Measurements from ENCODE around the gene UNC5C. TPM values are rescaled to one million over a fixed set of nuclear protein-coding genes. Genes with fewer than 3 reads are reported as not detected.

UNC5C gene
- total and polyA plus RNA-seq, 2 experiments from 2014 or later, result 3.5 to 16.0 TPM

- no peak overlapping the region for H3K27ac ChIP-seq
- no peaks in the 10 kb centered on the region for H3K9me2 ChIP-seq (replicated peaks; ENCODE audit: insufficient read depth)
- H3K27me3 ChIP-seq, result no peaks in the 10 kb centered on the region
- H4K20me1 ChIP-seq (ENCODE audit: insufficient read depth, poor library complexity, severe bottlenecking), result no peaks in the 10 kb centered on the region
- H3K79me2 ChIP-seq, result no peaks in the 10 kb centered on the region
- no peaks in the 10 kb centered on the region for H3K9me3 ChIP-seq (ENCODE audit: low read depth)
- no peak overlapping the region for H2AFZ ChIP-seq
- TF ChIP-seq EZH2phosphoT487 (IDR thresholded peaks at IDR 0.05; ENCODE audit: low read depth, severe bottlenecking, unreplicated experiment) (no peak), EZH2 (IDR thresholded peaks at IDR 0.05; ENCODE audit: borderline replicate concordance) (no peak)
- TF ChIP-seq, protein P1, sequence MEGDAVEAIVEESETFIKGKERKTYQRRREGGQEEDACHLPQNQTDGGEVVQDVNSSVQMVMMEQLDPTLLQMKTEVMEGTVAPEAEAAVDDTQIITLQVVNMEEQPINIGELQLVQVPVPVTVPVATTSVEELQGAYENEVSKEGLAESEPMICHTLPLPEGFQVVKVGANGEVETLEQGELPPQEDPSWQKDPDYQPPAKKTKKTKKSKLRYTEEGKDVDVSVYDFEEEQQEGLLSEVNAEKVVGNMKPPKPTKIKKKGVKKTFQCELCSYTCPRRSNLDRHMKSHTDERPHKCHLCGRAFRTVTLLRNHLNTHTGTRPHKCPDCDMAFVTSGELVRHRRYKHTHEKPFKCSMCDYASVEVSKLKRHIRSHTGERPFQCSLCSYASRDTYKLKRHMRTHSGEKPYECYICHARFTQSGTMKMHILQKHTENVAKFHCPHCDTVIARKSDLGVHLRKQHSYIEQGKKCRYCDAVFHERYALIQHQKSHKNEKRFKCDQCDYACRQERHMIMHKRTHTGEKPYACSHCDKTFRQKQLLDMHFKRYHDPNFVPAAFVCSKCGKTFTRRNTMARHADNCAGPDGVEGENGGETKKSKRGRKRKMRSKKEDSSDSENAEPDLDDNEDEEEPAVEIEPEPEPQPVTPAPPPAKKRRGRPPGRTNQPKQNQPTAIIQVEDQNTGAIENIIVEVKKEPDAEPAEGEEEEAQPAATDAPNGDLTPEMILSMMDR (IDR thresholded peaks at IDR 0.05; ENCODE audit: poor library complexity), result no peak
- H3K36me3 ChIP-seq (replicated peaks; ENCODE audit: insufficient read depth, low read depth), result no peaks in the 10 kb centered on the region
- H3K4me2 ChIP-seq, result no peak overlapping the region
- H3K4me1 ChIP-seq (ENCODE audit: insufficient read depth), result no peaks in the 10 kb centered on the region
- DNase-seq (ENCODE audit: low spot score), result peak; percentile 29
- H3K4me3 ChIP-seq, result no peak overlapping the region
These were observed 317.1 kb downstream of the UNC5C start for GRCh38 chr4:95231681-95232080.

DNA sequence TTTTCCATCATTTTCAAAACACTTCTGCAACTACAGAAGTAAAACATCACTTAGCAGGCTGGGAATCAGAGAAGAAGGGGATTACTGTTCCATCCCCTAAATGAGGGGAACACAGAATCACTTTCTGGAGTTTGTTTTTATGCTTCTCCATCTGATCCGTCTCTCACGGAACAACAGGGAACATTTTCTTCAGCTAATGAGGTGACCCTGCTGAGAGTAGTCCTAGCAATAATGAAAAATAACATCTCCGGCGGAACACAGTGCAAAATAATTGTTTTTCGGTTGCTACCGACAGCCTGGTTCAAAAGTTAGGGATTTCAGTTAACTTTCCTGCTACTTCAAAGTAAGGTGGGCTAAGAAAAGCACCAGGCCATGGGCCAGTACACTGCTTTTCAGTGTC is 322.9 kb downstream of the UNC5C start:
- Histone ChIP-seq H4K20me1 (ENCODE audit: insufficient read depth, poor library complexity, severe bottlenecking) (no peaks in the 10 kb centered on the region), H3K9me2 (replicated peaks; ENCODE audit: insufficient read depth) (no peaks in the 10 kb centered on the region), H3K36me3 (replicated peaks; ENCODE audit: insufficient read depth, low read depth) (no peaks in the 10 kb centered on the region), H3K27ac (peak overlapping the region; percentile 31), H3K27me3 (no peaks in the 10 kb centered on the region), H2AFZ (no peak overlapping the region), H3K4me1 (ENCODE audit: insufficient read depth) (no peaks in the 10 kb centered on the region), H3K4me2 (no peak overlapping the region), H3K4me3 (no peak overlapping the region), H3K9me3 (ENCODE audit: low read depth) (no peaks in the 10 kb centered on the region), H3K79me2 (no peaks in the 10 kb centered on the region)
- no peak for DNase-seq (ENCODE audit: low spot score)
- WGBS (ENCODE audit: low lambda C conversion rate, missing lambda C conversion rate), result 78% methylated on average over 6 of the region's 6 CpGs
- TF ChIP-seq EZH2phosphoT487 (IDR thresholded peaks at IDR 0.05; ENCODE audit: low read depth, severe bottlenecking, unreplicated experiment) (no peak), EZH2 (IDR thresholded peaks at IDR 0.05; ENCODE audit: borderline replicate concordance) (no peak)
- TF ChIP-seq, protein P1 (IDR thresholded peaks at IDR 0.05; ENCODE audit: poor library complexity), result no peak

DNA sequence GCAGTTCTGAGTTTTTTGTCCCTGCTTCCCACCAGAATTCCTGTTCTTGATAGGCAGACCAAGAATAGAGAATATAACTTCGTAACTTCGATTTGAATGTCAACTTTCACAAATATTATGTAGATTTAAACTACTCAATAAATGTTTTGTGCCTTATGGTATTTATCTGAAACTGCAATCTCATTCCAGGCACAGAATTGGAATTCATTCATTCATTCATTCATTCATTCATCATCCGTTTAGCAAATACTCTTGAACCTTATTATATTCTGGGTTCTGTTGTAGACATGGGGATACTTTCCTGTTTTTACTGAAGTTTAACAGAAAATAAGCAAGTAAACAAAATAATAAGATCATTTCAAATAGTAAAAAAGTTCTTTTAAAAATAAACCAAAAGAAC is 324.4 kb downstream of the UNC5C start:
- Histone ChIP-seq H3K9me2 (replicated peaks; ENCODE audit: insufficient read depth) (no peaks in the 10 kb centered on the region), H4K20me1 (ENCODE audit: insufficient read depth, poor library complexity, severe bottlenecking) (no peaks in the 10 kb centered on the region), H3K4me1 (ENCODE audit: insufficient read depth) (no peaks in the 10 kb centered on the region), H2AFZ (no peak overlapping the region), H3K9me3 (ENCODE audit: low read depth) (no peaks in the 10 kb centered on the region), H3K27me3 (peaks cover 1% of the 10 kb centered on the region), H3K27ac (no peak overlapping the region), H3K4me2 (no peak overlapping the region), H3K4me3 (no peak overlapping the region), H3K36me3 (replicated peaks; ENCODE audit: insufficient read depth, low read depth) (no peaks in the 10 kb centered on the region), H3K79me2 (no peaks in the 10 kb centered on the region)
- no peak for DNase-seq (ENCODE audit: low spot score)
- 92% methylated on average over 3 of the region's 3 CpGs for WGBS (ENCODE audit: low lambda C conversion rate, missing lambda C conversion rate)
- TF ChIP-seq EZH2phosphoT487 (IDR thresholded peaks at IDR 0.05; ENCODE audit: low read depth, severe bottlenecking, unreplicated experiment) (no peak), EZH2 (IDR thresholded peaks at IDR 0.05; ENCODE audit: borderline replicate concordance) (no peak)
- TF ChIP-seq, protein P1 (IDR thresholded peaks at IDR 0.05; ENCODE audit: poor library complexity), result no peak

All from hepatocyte (in vitro differentiated cells).